HepG2 (cell line): ENCODE measurements around the gene TUBB2B. TPM values are rescaled to one million over a fixed set of nuclear protein-coding genes. Genes with fewer than 3 reads are reported as not detected.

ENCODE experiments used
- BORCS8-MEF2B ChIP-seq: sonication (generic); formaldehyde crosslinking; IDR thresholded peaks from 2 replicates; pipeline ENCODE4 v1.8.0; 2022; ENCODE audit warnings: mild to moderate bottlenecking, missing genetic modification reagents
- GATAD1 ChIP-seq: IDR thresholded peaks from 2 replicates; pipeline ENCODE4 v1.6.1; 2016; ENCODE audit warnings: missing genetic modification reagents, missing compliant biosample characterization
- HIC2 ChIP-seq: sonication (generic); formaldehyde crosslinking; IDR thresholded peaks from 2 replicates; pipeline ENCODE4 v1.9.0; 2022; ENCODE audit warnings: low read depth, missing genetic modification reagents
- HMG20B ChIP-seq: conservative IDR thresholded peaks from 2 replicates; pipeline ENCODE4 v1.6.1; 2016; ENCODE audit warnings: missing genetic modification reagents, missing compliant biosample characterization
- KDM5A ChIP-seq: fragments of 200-600 bp; sonication (generic); IDR thresholded peaks from 2 replicates; pipeline ENCODE4 v1.7.0; 2018; ENCODE audit warnings: antibody characterized with exemption, mild to moderate bottlenecking, low read length, borderline replicate concordance
- KLF13 ChIP-seq: sonication (generic); formaldehyde crosslinking; IDR thresholded peaks from 2 replicates; pipeline ENCODE4 v1.4.0; 2020; ENCODE audit warnings: mild to moderate bottlenecking, missing genetic modification reagents
- NPAS2 ChIP-seq: sonication (generic); formaldehyde crosslinking; IDR thresholded peaks from 2 replicates; pipeline ENCODE4 v1.8.0; 2022; ENCODE audit warnings: mild to moderate bottlenecking, missing genetic modification reagents, borderline replicate concordance
- PCBP2 ChIP-seq: fragments of 200-400 bp; formaldehyde crosslinking; optimal IDR thresholded peaks from 2 replicates; pipeline ENCODE3; 2018; ENCODE audit warnings: low read length, low read depth; ENCODE audit not compliant: poor library complexity, severe bottlenecking
- PTBP1 ChIP-seq: fragments of 200-400 bp; formaldehyde crosslinking; IDR thresholded peaks from 2 replicates; pipeline ENCODE4 v1.6.1; 2018; ENCODE audit warnings: low read length, low read depth; ENCODE audit not compliant: poor library complexity, severe bottlenecking
- SETDB1 ChIP-seq: sonication (generic); formaldehyde crosslinking; IDR thresholded peaks from 2 replicates; pipeline ENCODE4 v1.5.1; 2020; ENCODE audit warnings: missing genetic modification reagents, mild to moderate bottlenecking, borderline replicate concordance
- SNAPC2 ChIP-seq: sonication (generic); formaldehyde crosslinking; IDR thresholded peaks from 2 replicates; pipeline ENCODE4 v1.8.1; 2022; ENCODE audit warnings: mild to moderate bottlenecking, missing genetic modification reagents
- SOX13 ChIP-seq, 3 experiments: fragments of 450-650 bp in 1 of 3; sonication (generic) in 1 of 3; formaldehyde crosslinking in 1 of 3; IDR thresholded peaks in 2 of 3; conservative IDR thresholded peaks in 1 of 3; 2 replicates each; pipeline versions ENCODE4 v1.5.0 to v1.6.1; 2016 to 2020; ENCODE audit warnings: antibody characterized with exemption in 1 of 3, mild to moderate bottlenecking in 1 of 3, missing compliant biosample characterization in 1 of 3, missing genetic modification reagents in 1 of 3, moderate library complexity in 1 of 3
- SRSF1 ChIP-seq: fragments of 200-400 bp; formaldehyde crosslinking; optimal IDR thresholded peaks from 2 replicates; pipeline ENCODE3; 2017; ENCODE audit warnings: mild to moderate bottlenecking, low read depth, low read length, moderate library complexity
- ZNF136 ChIP-seq: sonication (generic); formaldehyde crosslinking; IDR thresholded peaks from 2 replicates; pipeline ENCODE4 v1.8.1; 2022; ENCODE audit warnings: low read depth, mild to moderate bottlenecking, moderate library complexity, missing genetic modification reagents
- ZNF18 ChIP-seq: sonication (generic); formaldehyde crosslinking; IDR thresholded peaks from 2 replicates; pipeline ENCODE4 v1.8.0; 2022; ENCODE audit warnings: mild to moderate bottlenecking, missing genetic modification reagents; ENCODE audit not compliant: insufficient replicate concordance
- ZNF224 ChIP-seq: sonication (generic); formaldehyde crosslinking; IDR thresholded peaks from 2 replicates; pipeline ENCODE4 v1.5.0; 2020; ENCODE audit warnings: mild to moderate bottlenecking, missing genetic modification reagents
- ZNF230 ChIP-seq: sonication (generic); formaldehyde crosslinking; IDR thresholded peaks from 2 replicates; pipeline ENCODE4 v1.4.0; 2020; ENCODE audit warnings: mild to moderate bottlenecking, missing genetic modification reagents
- ZNF274 ChIP-seq: sonication (generic); formaldehyde crosslinking; IDR thresholded peaks from 2 replicates; pipeline ENCODE4 v1.5.1; 2020; ENCODE audit warnings: mild to moderate bottlenecking, missing genetic modification reagents
- ZNF501 ChIP-seq: sonication (generic); formaldehyde crosslinking; IDR thresholded peaks from 2 replicates; pipeline ENCODE4 v1.5.1; 2020; ENCODE audit warnings: mild to moderate bottlenecking, moderate library complexity, missing genetic modification reagents
- ZNF670 ChIP-seq: sonication (generic); formaldehyde crosslinking; IDR thresholded peaks from 2 replicates; pipeline ENCODE4 v1.8.0; 2022; ENCODE audit warnings: mild to moderate bottlenecking, missing genetic modification reagents, borderline replicate concordance
- ZNF879 ChIP-seq: sonication (generic); formaldehyde crosslinking; IDR thresholded peaks from 2 replicates; pipeline ENCODE4 v1.8.1; 2023; ENCODE audit warnings: missing genetic modification reagents
- polyA plus RNA-seq, 8 experiments: library from polyadenylated mRNA; depleted of rRNA in 3 of 8; stranded (reverse) in 7 of 8; unstranded in 1 of 8; fragments of >200 nt; fragmentation: Illumina TruSeq in 4 of 8; extraction: Trizol in 4 of 8; gene quantifications; 2 replicates each; pipeline versions ENCODE4 v1.2.1 to v1.2.3, GENCODE V29; 2011 to 2016; ENCODE audit warnings: low read depth in 4 of 8, missing spikeins in 1 of 8, mixed read lengths in 1 of 8; ENCODE audit not compliant: insufficient read depth in 1 of 8
- total RNA-seq, 5 experiments: library from RNA; depleted of rRNA; stranded (reverse); fragments of >200 nt; fragmentation: Illumina TruSeq; extraction: Trizol; gene quantifications; 2 replicates each; pipeline ENCODE4 v1.2.3, GENCODE V29; 2016; ENCODE audit warnings: low read depth in 1 of 5
- TF ChIP-seq, protein P1 (sequence below): sonication (generic); formaldehyde crosslinking; IDR thresholded peaks from 2 replicates; pipeline ENCODE4 v1.4.0; 2020; ENCODE audit warnings: missing genetic modification reagents, borderline replicate concordance

TUBB2B gene
- total and polyA plus RNA-seq, 2 of the 13 experiments (the other 11 are each of a cell fraction or from before 2014, with no cell fraction given), result 10.3 to 23.6 TPM

- TF ChIP-seq GATAD1 (CRISPR knock-in tag) (no peak), HIC2 (CRISPR knock-in tag) (0 out of 2 replicates have a peak, but pooled peaks have one; percentile 0), KDM5A (no peak), PTBP1 (no peak), ZNF274 (CRISPR knock-in tag) (no peak), SRSF1 (no peak), NPAS2 (CRISPR knock-in tag) (no peak), PCBP2 (no peak), SOX13 (IDR thresholded peaks at IDR 0.05) (0 out of 2 replicates have a peak, but pooled peaks have one; percentile 12), SOX13 (CRISPR knock-in tag; conservative IDR thresholded peaks at IDR 0.05 in 1 of 2, IDR thresholded peaks at IDR 0.05 in 1 of 2) (no peak), BORCS8-MEF2B (CRISPR knock-in tag) (no peak), ZNF136 (0 out of 2 replicates have a peak, but pooled peaks have one; percentile 41), HMG20B (CRISPR knock-in tag) (no peak), SNAPC2 (CRISPR knock-in tag) (peak; percentile 5; the same call in 1 of the 2 replicates), ZNF670 (CRISPR knock-in tag) (no peak), ZNF18 (peak; percentile 3), SETDB1 (no peak), ZNF230 (CRISPR knock-in tag) (0 out of 2 replicates have a peak, but pooled peaks have one; percentile 12), ZNF224 (CRISPR knock-in tag) (no peak), ZNF501 (0 out of 2 replicates have a peak, but pooled peaks have one; percentile 81), ZNF879 (CRISPR knock-in tag) (no peak), KLF13 (0 out of 2 replicates have a peak, but pooled peaks have one; percentile 53)
- TF ChIP-seq, protein P1, sequence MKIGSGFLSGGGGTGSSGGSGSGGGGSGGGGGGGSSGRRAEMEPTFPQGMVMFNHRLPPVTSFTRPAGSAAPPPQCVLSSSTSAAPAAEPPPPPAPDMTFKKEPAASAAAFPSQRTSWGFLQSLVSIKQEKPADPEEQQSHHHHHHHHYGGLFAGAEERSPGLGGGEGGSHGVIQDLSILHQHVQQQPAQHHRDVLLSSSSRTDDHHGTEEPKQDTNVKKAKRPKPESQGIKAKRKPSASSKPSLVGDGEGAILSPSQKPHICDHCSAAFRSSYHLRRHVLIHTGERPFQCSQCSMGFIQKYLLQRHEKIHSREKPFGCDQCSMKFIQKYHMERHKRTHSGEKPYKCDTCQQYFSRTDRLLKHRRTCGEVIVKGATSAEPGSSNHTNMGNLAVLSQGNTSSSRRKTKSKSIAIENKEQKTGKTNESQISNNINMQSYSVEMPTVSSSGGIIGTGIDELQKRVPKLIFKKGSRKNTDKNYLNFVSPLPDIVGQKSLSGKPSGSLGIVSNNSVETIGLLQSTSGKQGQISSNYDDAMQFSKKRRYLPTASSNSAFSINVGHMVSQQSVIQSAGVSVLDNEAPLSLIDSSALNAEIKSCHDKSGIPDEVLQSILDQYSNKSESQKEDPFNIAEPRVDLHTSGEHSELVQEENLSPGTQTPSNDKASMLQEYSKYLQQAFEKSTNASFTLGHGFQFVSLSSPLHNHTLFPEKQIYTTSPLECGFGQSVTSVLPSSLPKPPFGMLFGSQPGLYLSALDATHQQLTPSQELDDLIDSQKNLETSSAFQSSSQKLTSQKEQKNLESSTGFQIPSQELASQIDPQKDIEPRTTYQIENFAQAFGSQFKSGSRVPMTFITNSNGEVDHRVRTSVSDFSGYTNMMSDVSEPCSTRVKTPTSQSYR (CRISPR knock-in tag), result no peak
Observed at GRCh38 chr6:3232017-3232945, 4.8 kb upstream of the TUBB2B start (continued).
